Cerebellar cortex (tissue), 1 donor: ENCODE data around the gene RALGPS1.

Experiments
- DNase-seq: peaks from one replicate; pipeline ENCODE4 v3.0.0-alpha.2; 2015; ENCODE audit warnings: low spot score

Gene RALGPS1

DNA sequence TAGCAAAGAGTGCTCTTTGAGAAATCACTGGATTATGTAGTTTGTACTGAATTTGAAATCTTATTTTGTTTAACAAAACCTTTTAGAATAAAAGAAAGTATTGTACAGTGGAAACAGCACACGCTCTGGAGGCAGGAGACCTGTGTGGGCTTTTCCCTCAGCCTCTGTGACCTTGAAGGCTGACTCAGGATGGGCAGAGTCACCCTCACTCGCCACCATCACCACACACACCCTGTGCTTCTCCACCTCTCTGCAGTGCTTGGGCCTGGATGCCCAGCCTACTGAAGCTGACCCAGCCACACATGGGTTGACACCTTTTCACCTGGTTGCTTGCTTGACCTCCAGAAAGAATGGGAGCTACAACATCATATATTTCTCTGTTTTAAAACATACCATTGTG lies 188.2 kb downstream of the RALGPS1 start:
- DNase-seq = no peak

DNA sequence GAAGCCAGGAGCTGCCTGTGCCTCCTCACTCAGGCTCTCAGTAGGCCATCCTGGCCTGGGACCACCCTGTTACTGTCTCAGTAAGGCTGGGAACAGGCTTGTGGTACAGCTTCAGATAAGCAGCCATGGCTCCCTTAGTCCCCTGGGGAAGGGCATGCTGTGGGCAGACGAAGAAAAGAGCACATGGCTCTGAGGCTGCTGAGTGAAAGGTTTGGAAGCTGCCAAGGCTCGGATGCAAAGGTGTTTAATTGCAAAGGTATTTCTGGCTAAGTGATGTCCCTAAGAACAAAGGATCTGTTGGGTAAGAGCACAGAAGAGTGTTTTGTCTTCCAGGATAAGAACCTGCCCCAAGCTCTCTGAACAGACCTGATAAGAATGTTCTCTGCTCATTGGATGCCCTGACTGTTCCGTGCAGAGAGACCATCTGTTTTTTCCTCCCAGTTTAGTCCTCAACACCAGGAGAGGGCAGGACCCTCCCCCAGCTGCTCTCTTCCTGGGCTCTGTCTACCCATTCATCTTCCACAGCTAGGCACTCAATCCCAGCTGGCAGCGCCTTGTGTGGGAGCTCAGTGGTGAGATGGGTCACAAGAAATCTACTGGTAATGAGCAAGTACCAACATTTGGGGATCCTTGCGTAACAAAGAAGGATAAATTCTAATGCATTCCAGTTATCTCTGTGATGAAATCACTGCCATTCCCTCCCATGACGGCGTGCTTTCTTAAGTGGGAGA lies 190.2 kb downstream of the RALGPS1 start:
- peak; percentile 70 for DNase-seq

DNA sequence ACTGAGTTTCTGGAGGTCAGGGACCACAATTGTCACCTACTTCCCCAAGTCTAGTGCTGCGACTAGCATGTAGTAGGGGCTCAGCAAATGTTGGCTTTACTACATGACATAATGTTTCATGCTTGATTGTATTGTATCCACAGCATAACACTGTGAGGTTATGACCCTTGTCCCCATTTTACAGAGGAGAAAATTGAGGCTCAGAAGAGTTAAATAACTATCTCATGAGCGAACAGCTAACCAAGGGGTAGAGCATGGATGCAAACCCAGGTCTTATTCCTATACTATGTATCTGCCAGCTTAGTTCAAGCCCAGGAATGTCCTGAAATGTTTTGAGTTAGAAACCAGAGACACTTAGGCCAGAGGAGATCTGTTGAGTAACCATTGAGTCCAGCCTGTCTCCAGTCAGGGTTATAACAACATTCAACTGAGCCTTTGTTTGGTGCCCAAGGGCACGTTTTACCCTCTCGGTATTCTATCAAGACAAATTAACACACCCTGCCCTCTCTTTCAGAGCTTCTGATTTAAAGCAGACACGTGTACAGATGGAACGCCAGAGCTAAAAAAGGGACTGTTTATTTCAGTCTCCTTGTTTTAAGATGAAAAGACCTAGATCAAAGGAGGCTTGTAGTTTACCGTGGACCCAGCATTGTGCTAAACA lies 191.4 kb downstream of the RALGPS1 start:
- peak; percentile 31 for DNase-seq

DNA sequence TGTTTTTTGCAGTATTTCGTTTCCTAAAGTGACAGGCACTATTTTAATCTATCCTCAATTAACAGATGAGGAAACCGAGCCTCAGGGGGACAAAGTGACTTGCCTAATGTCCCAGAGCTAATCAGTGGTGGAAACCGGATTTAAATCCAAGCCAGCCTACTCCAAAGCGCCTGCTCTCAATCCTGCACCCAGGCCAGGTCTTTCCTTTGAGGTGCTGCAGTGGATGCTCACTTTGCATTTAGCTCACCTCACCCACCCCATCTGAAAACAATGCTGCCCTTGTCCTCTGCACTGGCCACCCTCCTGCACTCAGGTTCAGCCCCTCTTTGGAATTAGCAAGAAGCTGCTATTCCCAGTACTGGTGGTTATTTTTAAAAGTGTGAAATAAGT lies 191.9 kb downstream of the RALGPS1 start:
- DNase-seq = no peak

DNA sequence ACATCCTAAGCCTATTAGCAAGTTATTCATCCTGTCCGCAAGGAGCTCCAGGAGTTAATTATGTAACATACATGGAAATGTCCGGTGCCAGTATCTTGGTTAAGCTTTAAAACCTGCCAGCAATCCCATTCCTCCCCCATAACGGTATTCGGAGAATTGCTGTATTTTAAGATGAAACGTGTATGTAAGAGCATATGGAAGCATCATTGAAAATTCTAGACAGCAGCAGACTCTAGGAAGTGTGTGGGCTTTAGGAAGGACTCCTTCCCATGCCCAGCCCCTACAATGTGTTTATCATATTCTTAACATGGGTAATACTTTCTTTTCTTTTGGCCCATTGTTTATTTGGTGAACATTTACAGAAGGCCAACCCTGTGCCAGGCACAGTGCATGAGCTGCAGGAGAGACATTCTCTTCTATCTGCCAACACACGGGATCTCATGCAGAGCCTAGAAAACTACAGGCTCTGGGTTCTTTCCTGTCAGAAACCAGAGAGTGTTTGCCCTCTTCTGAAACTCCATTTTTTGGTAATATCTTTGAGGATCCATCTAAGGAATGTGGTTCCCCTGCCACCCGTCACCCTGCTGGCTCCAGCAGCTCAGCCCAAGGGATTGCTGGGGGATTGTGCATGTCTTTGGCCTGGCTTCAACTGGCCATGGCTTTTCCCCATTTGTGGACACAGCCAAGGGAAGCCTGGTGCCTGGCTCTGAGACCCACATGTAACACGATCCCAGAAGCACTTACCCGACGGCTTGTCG lies 192.8 kb downstream of the RALGPS1 start:
- DNase-seq = peak; percentile 64

DNA sequence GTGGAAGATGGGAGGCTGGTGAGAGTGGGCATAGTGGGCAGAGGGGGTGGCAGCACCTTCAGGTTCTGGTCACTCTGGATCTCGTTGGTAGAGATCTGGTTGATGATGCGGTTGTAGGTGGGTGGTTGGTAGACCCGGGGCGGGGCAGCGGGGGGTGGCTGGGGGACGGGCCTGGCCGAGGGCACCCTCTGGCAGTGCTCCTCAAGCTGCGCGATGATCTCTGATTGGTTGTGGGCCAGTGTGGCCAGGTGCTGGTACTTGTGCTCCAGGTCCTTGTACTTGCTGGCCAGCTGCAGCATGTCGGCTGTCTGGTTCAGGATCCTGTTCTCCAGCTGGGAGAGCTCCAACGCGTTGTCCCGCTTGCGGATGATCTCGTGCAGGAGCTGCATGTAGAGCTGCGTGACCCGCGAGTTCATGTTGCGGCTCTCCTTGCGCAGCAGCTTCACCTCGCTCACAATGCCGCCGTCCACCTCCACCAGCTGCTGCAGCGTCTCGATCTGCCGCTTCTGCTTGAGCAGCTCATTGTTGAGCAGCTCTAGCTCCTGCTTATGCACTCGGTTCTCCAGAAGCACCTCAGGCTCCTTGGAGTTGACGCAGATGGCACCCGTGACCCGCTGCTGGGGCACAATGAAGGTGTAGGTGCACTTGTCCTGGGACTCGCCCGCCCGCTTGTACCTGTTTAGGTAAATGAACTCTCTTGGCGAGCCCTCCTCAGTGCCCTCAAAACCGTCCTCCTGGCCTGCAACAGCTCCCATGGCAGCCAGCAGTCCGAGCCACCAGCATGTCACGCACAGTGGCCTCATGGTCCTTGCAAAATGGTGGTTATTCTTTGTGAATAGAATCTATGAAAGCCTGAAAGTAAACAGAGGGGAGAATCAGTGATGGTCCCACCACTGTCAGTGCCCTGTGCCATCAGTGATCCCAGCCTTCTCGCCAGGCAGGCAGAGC lies 193.6 kb downstream of the RALGPS1 start:
- no peak for DNase-seq

DNA sequence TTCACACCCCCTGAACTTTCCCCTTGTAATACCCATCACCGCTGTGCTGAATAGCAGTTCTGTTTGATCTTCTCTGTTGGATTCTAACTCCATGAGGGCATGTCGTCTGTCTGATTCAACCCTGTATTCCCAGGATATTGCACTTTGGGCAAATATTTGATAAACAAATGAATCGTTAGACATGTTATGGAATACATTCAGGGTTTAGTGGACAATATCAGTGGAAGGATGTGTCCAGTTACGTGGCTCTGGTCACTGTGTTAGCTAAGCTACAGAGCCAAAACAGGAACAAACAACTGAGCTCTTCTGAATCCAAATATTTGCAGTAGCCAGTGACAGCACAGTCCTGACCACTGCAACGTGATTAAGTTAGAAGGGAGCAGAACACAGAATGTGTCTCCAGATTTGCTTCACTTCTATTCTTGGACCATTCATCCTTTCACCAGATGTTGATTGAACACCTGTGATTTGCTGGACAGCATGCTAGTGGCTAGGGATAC lies 194.7 kb downstream of the RALGPS1 start:
- DNase-seq = peak; percentile 29

DNA sequence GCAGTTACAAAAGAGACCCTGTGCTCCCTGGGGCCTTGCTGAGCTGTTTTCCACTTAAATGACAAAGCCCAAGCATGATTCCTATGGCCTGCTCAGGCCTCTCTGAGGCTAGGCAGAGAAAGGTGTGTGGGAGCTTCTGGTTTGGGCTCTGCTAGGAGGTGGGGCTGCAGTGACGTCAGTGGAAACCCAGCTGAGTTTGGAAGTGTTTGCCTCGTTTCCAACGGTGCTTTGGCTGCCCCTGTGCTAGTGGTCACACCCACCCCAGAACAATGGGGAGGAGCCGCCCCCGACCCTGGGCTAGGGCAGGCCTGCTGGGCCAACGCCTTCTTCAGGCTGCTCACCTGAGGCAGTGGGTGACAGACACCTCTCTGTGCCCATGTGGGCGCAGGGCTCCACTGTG lies 197.5 kb downstream of the RALGPS1 start:
- peak; percentile 70 for DNase-seq

DNA sequence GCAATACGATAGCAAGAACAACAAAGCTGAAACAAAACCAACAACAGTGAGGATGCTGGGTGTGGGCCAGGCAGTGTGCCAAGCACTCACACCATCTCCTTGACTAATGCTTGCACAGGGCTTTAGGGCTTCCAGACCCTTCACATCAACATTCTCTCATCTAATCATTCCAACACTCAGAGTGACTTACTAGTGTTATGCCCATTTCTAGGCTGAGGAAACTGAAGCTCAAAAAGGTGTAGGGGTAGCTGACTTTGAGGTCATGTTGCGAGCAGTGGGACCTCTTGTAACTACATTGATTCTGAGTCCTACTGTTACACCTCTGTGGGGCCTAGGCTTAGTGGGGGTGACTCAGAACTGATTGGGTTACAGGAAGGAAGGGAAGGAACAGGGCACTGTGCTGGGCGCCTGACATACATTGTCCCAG lies 198.2 kb downstream of the RALGPS1 start:
- DNase-seq = no peak

DNA sequence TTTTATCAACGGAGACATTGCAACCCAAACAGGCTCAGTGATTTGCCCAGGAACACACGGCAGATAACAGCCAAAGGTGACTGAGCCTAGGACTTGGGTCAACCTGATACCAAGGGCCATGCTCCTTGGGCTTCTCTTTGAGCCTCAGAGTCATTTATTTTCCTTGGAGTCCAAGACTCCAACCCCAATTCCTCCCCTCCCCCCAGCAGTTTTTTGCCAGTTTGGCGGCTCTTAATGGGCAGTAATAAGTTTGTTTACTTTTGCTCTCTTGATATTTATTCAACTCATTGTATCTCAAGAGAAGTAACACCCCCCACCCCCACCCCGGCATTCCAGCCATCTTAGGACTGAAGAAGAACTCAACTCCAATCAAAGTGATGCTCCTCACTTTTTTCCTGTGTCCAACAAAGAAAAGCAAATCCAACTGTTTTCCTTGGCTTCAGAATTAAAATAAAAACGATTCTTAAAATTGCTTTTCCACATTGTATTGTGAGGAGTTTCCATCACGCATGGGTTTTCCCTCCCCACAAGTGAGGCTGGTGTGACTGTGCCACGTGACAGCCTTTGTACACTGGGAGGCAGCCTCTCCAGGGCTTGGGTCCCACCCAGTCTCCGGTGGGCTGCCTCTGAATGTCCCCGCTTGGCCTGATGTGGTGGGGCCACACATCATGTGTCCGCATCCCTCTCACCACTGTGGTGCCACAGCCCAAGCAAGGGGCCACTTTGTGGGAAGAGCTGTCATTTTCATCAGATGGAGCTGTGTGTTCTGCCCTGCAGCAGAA lies 198.8 kb downstream of the RALGPS1 start:
- DNase-seq = no peak

DNA sequence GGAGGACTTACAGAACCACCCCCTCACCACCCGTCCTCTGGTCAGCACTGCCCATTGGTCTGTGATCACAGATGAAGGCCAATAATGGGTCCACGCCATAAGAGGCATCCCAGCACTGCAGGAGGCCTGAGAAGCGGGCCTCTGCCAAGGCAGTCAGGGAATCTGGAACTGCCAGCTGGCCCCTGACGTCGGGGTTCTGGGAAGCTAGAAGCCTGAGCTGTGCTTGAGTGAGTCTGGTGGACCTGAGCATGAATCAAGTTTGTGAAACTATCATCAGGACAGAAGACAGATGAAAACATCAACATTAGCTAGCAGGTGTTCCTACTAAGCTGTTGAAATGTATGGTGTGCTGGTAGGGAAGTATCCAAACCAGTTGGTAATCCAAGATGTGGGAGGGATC lies 200.0 kb downstream of the RALGPS1 start:
- DNase-seq = peak; percentile 75

DNA sequence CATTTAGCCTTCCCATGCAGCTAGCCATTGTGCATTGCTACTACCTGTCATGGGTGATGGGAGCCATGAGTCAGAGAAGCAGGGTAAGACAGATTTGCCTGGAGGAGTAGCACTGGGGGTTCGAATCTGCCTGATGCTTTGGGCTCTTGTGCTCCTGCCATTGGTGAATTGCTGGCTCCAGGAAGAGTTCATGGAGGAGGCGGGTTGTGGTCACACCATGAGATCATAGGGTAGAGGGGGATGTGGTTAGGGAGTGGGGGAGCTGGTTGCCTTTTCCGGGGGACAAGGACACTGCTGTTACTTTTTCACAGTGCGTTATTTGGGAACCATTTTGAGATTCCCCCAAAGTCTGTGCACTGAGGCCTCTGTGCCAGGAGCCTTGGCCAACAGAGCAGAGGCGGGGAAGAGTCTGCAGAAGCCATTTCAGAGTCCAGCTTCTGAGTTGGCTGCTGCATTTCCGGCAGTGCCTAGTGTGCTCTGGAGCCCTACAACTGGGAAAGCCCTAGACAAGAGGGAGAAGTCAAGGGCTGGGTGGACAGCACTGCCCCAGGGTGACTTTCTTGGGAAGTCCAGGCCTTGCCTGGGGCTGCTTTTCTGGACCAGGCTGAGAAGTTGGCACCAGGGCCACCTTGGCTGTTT lies 201.6 kb downstream of the RALGPS1 start:
- DNase-seq = no peak

DNA sequence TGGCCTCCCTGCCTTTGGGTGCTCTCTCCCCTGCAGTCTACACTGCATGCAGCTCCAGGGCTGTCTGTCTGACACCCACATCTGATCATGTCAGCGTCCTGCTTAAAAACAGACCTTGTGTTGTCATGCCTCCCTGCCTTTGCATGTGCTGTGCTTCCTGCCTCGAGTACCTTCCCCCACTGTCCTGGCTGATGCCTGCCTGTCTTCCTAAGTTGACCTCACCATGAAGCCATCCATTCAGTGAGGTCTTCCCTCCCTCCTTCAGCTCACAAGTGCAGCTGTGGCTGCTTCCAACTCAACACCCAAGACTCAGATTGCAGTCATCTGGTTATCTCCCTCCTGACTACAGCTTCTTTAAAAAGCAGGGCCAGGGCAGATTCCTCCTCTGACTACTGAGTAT lies 202.4 kb downstream of the RALGPS1 start:
- DNase-seq = no peak

DNA sequence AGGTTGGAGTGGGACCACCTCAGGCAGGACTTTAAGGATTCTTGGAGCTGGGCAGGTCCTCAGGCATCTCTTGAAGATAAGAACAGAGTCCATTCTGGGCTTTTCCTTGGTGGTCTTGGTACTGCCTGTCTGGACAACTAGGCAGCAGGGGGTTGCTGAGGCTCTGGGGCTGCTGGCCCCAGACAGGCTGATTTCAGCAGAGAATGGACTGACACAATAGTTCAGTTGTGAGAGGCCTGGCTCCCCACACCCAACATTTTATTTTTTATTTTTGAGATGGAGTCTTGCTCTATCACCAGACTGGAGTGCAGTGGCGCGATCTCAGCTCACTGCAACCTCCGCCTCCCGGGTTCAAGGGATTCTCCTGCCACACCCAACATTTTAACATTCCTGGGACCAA lies 203.2 kb downstream of the RALGPS1 start:
- no peak for DNase-seq

DNA sequence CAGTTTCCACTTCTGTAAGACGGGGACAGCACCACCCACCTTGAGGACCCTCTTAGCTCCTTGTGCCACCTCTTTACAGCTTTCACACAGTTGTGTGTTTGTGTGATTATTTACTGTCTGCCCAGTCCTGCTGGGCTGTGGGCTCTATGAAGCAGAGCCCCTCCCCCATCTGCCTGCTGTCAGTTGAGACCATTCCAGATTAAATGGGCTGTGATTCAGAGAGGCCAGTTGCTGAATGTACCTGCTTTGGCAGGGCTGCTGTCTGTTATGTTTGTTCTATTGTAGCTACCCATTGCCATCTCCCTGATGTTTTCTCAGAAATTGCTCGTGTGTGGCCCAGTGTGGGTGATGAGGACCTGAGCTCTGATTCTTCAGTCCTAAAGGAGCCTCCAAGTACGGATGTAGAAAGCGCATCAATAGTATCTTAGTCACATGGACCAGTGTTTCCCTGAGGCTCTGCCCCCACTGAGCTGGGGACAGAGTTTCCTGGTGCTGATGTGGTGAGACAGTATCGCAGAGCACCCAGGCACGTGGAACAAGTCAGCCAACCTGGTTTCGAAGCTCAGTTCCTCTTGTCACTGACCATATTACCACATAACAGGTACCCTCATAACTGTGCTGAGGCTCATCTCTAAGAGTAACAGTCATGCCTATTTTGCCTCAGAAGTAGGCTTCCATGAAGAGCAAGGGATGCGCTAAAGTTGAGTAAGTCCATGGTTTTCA lies 204.2 kb downstream of the RALGPS1 start:
- peak; percentile 86 for DNase-seq

DNA sequence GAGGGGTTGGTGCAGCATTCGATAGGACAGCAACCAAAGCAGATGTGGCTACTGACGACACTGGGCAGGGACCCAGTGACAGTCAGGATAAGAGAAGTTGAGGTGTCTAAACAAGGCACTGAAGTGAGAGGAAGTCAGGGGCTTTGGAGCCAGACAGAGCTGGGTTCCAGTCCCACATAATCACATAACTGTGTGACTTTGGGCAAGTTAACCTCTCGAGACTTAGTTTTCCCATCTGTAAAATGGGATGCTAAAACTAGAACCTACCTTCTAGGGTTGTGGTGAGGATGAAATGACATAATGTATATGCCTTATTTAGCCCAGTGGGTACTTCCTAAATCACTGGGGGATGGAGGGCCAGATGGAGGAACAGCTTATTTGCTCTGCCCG lies 204.7 kb downstream of the RALGPS1 start:
- no peak for DNase-seq

DNA sequence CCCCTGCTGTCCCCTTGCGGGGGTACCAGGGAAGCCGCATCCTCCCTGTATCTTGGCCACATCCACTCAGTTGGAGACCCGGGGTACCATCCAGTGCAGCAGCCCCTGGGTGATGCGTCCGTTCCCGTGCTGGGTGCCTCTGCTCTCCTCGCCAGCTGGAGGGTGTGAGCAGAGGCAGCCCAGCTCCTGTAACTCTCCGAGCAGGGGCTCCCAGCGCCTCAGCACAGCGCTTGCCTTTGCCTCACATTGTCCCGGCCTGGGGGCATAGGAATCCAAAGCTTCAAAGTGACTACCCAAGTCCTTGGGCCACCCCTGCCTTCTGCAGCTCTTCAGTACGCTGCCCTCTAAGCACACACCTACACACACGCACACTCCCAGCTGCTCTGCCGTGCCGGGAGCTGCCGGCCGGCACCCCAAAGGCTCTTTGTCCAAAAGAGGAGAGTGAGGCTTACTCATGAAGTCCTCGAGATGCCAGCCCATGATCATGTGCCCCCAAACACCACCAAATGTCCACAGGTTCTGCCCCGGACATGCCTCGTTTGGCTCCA lies 207.1 kb downstream of the RALGPS1 start:
- peak; percentile 61 for DNase-seq

DNA sequence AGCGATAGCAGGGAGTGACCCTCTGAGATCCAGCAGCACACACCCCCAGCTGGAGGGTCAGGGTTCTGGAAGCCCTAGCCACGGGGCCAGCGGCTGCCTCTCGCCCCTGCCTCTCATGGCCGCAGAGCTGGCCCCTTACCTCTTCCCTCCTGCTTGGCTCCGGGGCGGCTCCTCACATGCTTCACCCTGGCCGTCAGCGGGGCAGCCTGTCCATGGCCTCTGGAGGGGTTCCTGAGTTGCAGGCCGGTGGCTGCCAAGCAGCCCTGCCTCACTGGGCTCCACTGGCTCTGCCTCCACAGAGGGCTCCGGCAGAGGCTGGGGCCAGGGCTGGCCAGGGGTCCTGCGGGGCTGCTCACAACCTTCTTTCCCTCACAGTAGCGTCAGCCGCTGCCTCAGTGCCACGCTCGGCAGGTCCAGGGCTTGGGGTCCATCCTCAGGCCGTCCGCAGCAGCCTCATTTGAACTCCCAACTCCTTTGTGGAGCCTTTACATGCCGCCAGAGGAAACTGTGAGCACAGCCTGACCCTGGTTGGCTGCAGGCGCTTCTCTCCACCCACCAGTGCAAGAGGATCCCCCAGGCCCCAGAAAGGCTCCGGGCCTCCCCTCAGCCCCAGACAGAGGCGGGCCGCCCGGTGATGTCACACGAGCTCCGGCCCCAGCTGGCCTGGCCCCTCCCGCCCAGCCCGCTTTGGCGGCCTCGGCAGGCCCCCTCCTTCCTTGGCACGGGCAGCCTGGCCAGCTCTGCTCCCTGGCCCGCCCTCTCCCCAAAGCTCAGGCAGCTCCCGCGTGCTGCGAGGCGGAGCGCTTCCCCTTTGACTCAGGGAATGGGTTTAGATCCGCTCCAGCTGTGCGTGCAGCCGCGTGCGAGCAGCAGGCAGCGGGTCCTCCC lies 207.8 kb downstream of the RALGPS1 start, which contains the start of gene ANGPTL2:
Gene ANGPTL2 (minus strand): TSS at position 460 of the 888 bp plus-strand sequence. CDS start 13,904 bp downstream, outside the sequence.
- DNase-seq = peak; percentile 86
